ENCODE data around the gene SART1. TPM values are rescaled to one million over a fixed set of nuclear protein-coding genes. Genes with fewer than 3 reads are reported as not detected.
A peak's percentile ranks its signal among the peaks of the same experiment; 100 is the strongest.

The SART1 gene
- total RNA-seq, 1 experiment from 2014 or later, result 186 TPM

- Histone ChIP-seq H3K27me3 (replicated peaks) (no peaks in the 10 kb centered on the region), H3K9me3 (replicated peaks) (0 out of 2 replicates have a peak, but pooled peaks cover 3% of the 10 kb centered on the region), H3K4me1 (replicated peaks) (peaks cover 19% of the 10 kb centered on the region), H3K27ac (peak overlapping the region; percentile 19), H3K4me3 (peak overlapping the region; percentile 97), H3K36me3 (peaks cover 53% of the 10 kb centered on the region)
- DNase-seq (ENCODE audit: low read depth in 1 of 2, low spot score in 2 of 2), result peak in 1 of 2 experiments; percentile 38
These were observed 619 bp downstream of the SART1 start for GRCh38 chr11:65962141-65962564.

GRCh38 chr11:65964906-65965305 is 3.4 kb downstream of the SART1 start:
- H3K27ac ChIP-seq, result no peak overlapping the region
- H3K4me1 ChIP-seq (replicated peaks), result peaks cover 19% of the 10 kb centered on the region
- no peaks in the 10 kb centered on the region for H3K27me3 ChIP-seq (replicated peaks)
- 0 out of 2 replicates have a peak, but pooled peaks cover 3% of the 10 kb centered on the region for H3K9me3 ChIP-seq (replicated peaks)
- H3K4me3 ChIP-seq, result no peak overlapping the region
- peaks cover 80% of the 10 kb centered on the region for H3K36me3 ChIP-seq
- no peak for DNase-seq (ENCODE audit: low read depth in 1 of 2, low spot score in 2 of 2)

GRCh38 chr11:65965986-65966762 is 4.6 kb downstream of the SART1 start:
- Histone ChIP-seq H3K9me3 (replicated peaks) (0 out of 2 replicates have a peak, but pooled peaks cover 3% of the 10 kb centered on the region), H3K27me3 (replicated peaks) (no peaks in the 10 kb centered on the region), H3K4me1 (replicated peaks) (peaks cover 16% of the 10 kb centered on the region), H3K27ac (no peak overlapping the region), H3K36me3 (peaks cover 86% of the 10 kb centered on the region), H3K4me3 (no peak overlapping the region)
- peak in 1 of 2 experiments; percentile 58 for DNase-seq (ENCODE audit: low read depth in 1 of 2, low spot score in 2 of 2)

- Histone ChIP-seq H3K27ac (no peak overlapping the region), H3K4me3 (no peak overlapping the region), H3K9me3 (replicated peaks) (0 out of 2 replicates have a peak, but pooled peaks cover under 1% of the 10 kb centered on the region), H3K27me3 (replicated peaks) (no peaks in the 10 kb centered on the region), H3K4me1 (replicated peaks) (peaks cover 13% of the 10 kb centered on the region), H3K36me3 (peaks cover 88% of the 10 kb centered on the region)
- peak in 1 of 2 experiments; percentile 70 for DNase-seq (ENCODE audit: low read depth in 1 of 2, low spot score in 2 of 2)
These were observed 5.9 kb downstream of the SART1 start for GRCh38 chr11:65967329-65967934.

DNA sequence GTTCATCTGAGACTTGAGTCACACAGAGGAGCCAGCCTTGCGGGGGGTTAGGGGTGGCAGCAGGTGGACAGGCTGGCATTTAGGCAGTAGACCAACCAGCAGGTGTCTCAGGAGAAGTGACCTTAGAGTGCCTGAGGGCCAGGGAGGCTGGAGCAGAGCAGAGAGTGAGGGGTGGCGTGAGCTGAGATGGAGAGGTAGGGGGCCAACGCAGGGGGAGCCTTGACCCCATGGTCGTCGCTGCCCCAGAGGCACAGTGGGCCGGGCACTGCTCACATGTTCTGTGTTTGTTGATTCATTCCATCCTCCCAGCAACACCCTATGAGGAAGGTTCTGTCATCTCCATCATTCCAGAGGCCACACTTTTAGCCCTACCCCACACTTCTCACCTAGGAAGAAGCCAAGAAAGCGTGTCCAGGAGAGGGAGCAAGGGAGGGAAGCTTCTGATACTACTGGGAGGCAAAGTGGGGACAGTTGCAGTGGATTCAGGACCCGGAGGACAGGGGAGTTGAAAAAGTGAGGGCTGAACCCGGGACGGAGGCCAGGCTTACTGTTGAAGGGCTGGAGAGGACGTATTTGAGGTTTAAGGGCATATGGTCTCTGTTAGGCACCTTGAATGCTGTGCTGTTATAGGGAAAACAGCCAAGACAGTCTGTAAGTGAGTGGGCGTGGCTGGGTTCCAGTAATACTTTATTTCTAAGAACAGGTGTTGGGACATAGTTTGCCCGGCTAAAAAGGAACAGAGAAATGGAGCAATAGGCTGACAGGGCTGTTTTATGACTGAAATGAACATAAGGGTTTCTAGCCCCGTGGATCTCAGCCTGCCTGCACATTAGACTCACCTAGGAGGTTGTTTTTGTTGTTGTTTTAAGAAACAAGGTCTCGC is 7.3 kb downstream of the SART1 start:
- Histone ChIP-seq H3K9me3 (replicated peaks) (no peaks in the 10 kb centered on the region), H3K4me3 (no peak overlapping the region), H3K27me3 (replicated peaks) (no peaks in the 10 kb centered on the region), H3K4me1 (replicated peaks) (no peaks in the 10 kb centered on the region), H3K27ac (no peak overlapping the region), H3K36me3 (peaks cover 90% of the 10 kb centered on the region)
- peak in 1 of 2 experiments; percentile 56 for DNase-seq (ENCODE audit: low read depth in 1 of 2, low spot score in 2 of 2)

GRCh38 chr11:65972116-65972515 is 10.6 kb downstream of the SART1 start:
- no peaks in the 10 kb centered on the region for H3K9me3 ChIP-seq (replicated peaks)
- no peaks in the 10 kb centered on the region for H3K27me3 ChIP-seq (replicated peaks)
- no peak overlapping the region for H3K27ac ChIP-seq
- no peaks in the 10 kb centered on the region for H3K4me1 ChIP-seq (replicated peaks)
- peaks cover 83% of the 10 kb centered on the region for H3K36me3 ChIP-seq
- H3K4me3 ChIP-seq, result no peak overlapping the region
- no peak for DNase-seq (ENCODE audit: low read depth in 1 of 2, low spot score in 2 of 2)

DNA sequence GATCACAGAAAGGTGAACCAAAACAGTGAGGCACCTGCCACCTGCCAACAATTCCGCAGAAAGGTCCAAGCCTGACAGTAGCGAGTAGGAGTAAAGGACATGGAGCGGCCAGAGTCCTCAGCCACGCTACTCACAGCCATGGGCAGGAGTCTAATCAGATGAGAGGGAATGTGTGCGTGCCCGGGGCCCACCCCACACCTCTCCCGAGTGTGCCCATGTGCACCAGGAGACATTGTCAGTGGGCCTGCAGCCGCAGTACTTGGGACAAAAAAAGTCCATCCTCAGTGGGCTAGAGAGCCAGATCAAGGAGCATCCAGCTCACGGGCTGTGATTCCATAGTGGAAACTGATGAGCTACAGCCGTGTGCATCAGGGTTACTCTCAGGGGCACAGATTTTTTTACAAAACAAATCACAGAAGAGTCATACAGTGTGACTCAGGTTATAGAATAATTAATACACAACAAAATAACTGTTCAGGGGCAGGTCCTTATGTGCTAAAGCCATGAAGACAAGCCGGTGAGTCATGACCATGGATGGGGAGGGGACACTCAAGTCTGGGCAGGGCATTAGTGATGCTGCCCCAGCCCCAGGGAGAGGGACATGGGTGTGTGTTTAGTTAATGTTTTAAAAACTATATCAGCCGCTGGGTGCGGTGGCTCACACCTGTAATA is 12.0 kb downstream of the SART1 start:
- Histone ChIP-seq H3K4me3 (no peak overlapping the region), H3K9me3 (replicated peaks) (no peaks in the 10 kb centered on the region), H3K27ac (no peak overlapping the region), H3K27me3 (replicated peaks) (no peaks in the 10 kb centered on the region), H3K36me3 (peaks cover 83% of the 10 kb centered on the region), H3K4me1 (replicated peaks) (no peaks in the 10 kb centered on the region)
- peak in 1 of 2 experiments; percentile 59 for DNase-seq (ENCODE audit: low read depth in 1 of 2, low spot score in 2 of 2)

DNA sequence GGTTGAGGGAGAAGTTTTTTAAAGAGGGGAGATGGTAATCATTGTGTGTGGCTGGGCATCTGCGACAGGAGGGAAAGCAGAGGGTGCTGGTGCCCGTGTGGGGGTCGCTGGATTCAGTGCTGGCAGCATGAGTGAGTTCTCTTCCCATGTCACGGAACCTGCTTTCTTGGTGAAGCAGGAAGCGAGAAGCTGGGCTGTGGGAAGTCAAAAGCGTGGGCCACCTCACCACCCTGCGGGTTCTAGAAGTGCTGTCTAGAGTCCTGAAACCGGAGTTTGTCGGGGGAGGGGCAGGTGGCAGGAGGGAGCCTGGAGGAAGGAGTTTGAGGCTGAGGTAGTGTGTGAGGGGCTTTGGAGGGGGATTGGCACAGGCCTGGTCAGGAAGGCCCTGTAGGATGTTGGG is 14.2 kb downstream of the SART1 start:
- no peaks in the 10 kb centered on the region for H3K9me3 ChIP-seq (replicated peaks)
- peaks cover 82% of the 10 kb centered on the region for H3K36me3 ChIP-seq

DNA sequence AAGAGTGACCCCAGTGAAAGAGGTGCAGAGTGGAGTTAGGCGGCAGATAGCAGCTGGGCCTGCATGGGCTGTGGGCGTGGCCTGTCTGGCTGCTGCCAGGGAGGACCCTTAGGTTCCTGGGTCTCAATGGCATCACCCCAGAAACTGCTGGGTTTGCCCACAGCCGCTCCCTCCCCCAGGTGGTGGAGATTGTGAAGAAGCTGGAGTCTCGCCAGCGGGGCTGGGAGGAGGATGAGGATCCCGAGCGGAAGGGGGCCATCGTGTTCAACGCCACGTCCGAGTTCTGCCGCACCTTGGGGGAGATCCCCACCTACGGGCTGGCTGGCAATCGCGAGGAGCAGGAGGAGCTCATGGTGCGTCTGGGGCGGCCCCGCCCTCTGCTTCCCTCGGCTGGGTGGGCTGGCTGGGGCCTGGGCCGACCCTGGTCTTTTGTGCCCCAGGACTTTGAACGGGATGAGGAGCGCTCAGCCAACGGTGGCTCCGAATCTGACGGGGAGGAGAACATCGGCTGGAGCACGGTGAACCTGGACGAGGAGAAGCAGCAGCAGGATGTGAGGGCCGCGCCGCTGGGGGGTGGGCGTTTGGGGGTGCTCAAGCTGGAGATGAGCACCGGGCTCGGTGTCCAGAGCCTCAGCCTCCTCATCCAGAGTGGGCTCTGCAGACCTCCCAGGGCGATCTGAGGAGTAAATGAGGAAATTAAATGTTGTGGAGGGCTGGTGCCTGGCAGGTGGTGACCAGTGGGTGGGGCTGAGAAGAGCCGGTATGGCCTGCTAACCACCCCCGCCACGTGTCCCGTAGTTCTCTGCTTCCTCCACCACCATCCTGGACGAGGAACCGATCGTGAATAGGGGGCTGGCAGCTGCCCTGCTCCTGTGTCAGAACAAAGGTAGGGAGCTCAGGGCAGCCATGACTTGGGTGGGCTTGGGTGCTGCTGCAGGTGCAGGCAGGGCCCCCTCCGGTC is 15.0 kb downstream of the SART1 start:
- Histone ChIP-seq H3K4me1 (replicated peaks) (no peaks in the 10 kb centered on the region), H3K9me3 (replicated peaks) (no peaks in the 10 kb centered on the region), H3K27ac (no peak overlapping the region), H3K36me3 (peaks cover 85% of the 10 kb centered on the region), H3K4me3 (no peak overlapping the region), H3K27me3 (replicated peaks) (no peaks in the 10 kb centered on the region)
- DNase-seq (ENCODE audit: low read depth in 1 of 2, low spot score in 2 of 2), result peak in 1 of 2 experiments; percentile 59

More for the DNA sequence above, 14.2 kb downstream of the SART1 start:
- Histone ChIP-seq H3K27me3 (replicated peaks) (no peaks in the 10 kb centered on the region), H3K4me1 (replicated peaks) (no peaks in the 10 kb centered on the region), H3K27ac (no peak overlapping the region), H3K4me3 (no peak overlapping the region)
- DNase-seq (ENCODE audit: low read depth in 1 of 2, low spot score in 2 of 2), result no peak

GRCh38 chr11:65977621-65978390 is 16.3 kb downstream of the SART1 start:
- H3K36me3 ChIP-seq, result peaks cover 72% of the 10 kb centered on the region
- no peak overlapping the region for H3K27ac ChIP-seq
- no peaks in the 10 kb centered on the region for H3K27me3 ChIP-seq (replicated peaks)
- DNase-seq (ENCODE audit: low read depth in 1 of 2, low spot score in 2 of 2), result peak in 1 of 2 experiments; percentile 68
- H3K4me3 ChIP-seq, result no peak overlapping the region
- H3K9me3 ChIP-seq (replicated peaks), result no peaks in the 10 kb centered on the region
- H3K4me1 ChIP-seq (replicated peaks), result no peaks in the 10 kb centered on the region

DNA sequence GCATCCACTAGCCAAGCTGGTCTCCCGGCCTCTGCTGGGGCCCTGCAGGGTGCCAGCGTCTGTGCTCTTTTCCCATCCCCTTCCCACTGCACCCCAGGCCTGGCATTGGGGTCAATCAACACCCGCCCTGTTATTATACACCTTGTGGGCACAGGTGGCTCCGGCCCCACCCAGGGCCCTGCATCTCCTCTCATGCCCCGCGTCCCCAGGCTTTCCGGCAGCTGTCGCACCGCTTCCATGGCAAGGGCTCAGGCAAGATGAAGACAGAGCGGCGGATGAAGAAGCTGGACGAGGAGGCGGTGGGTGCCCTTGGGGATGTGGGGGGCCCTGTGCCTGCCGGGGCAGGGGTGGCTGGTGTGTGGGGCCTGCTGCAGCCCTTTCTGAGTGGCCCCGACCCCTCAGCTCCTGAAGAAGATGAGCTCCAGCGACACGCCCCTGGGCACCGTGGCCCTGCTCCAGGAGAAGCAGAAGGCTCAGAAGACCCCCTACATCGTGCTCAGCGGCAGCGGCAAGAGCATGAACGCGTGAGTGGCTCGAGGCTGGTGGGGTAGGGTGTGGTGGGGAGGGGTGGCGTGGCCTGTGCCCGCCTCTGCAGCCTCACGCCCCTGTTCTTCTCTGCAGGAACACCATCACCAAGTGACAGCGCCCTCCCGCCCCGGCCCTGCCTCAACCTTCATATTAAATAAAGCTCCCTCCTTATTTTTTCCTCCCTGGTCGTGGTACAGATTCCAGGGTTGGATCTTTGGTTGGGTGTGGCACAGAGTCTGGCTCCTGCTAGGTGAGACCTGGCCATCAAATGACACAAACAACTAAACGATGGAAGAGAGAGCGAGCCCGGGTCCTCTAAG is 17.1 kb downstream of the SART1 start:
- no peaks in the 10 kb centered on the region for H3K4me1 ChIP-seq (replicated peaks)
- H3K36me3 ChIP-seq, result peaks cover 64% of the 10 kb centered on the region
- H3K9me3 ChIP-seq (replicated peaks), result no peaks in the 10 kb centered on the region
- H3K4me3 ChIP-seq, result no peak overlapping the region
- H3K27ac ChIP-seq, result no peak overlapping the region
- peak in 1 of 2 experiments; percentile 68 for DNase-seq (ENCODE audit: low read depth in 1 of 2, low spot score in 2 of 2)
- no peaks in the 10 kb centered on the region for H3K27me3 ChIP-seq (replicated peaks)
